Fibroblast of pulmonary artery (primary cell): ENCODE measurements around the gene PSMA4.

Experiments
- DNase-seq: peaks from one replicate; pipeline ENCODE4 v3.0.0-alpha.2; 2010; ENCODE audit warnings: low read depth
- H3K4me3 ChIP-seq: replicated peaks from 2 replicates; pipeline ENCODE4 v1.5.1; 2011; ENCODE audit warnings: low read depth, mild to moderate bottlenecking, control low read depth, low read length, moderate library complexity
- CTCF ChIP-seq: IDR thresholded peaks from 2 replicates; pipeline ENCODE4 v1.5.1; 2011; ENCODE audit warnings: mild to moderate bottlenecking, control low read depth, low read length, inconsistent platforms; ENCODE audit errors: missing control alignments

The PSMA4 gene

GRCh38 chr15:78540141-78540870, at the start of gene PSMA4:
Gene PSMA4 (plus strand): TSS chr15:78540444. CDS start chr15:78541928, 1,484 bp downstream.
- peak; percentile 84 for DNase-seq
- no peak for TF ChIP-seq CTCF
- H3K4me3 ChIP-seq: peak within 1 kb of the TSS; percentile 94

- H3K4me3 ChIP-seq: no peak overlapping the region
- no peak for TF ChIP-seq CTCF
- DNase-seq: peak; percentile 18
Observed at GRCh38 chr15:78492872-78493271, 47.4 kb upstream of the PSMA4 start.

- no peak for TF ChIP-seq CTCF
- no peak overlapping the region for H3K4me3 ChIP-seq
- no peak for DNase-seq
Observed at GRCh38 chr15:78501857-78502256, 38.4 kb upstream of the PSMA4 start.

GRCh38 chr15:78502641-78503040, 37.6 kb upstream of the PSMA4 start:
- no peak for TF ChIP-seq CTCF
- no peak overlapping the region for H3K4me3 ChIP-seq
- no peak for DNase-seq

GRCh38 chr15:78506971-78507830, 33.0 kb upstream of the PSMA4 start, which contains the start of gene HYKK:
Gene HYKK (plus strand): TSS chr15:78507577. CDS start chr15:78513089, 5,512 bp downstream.
- H3K4me3 ChIP-seq: peak within 1 kb of the TSS; percentile 86
- DNase-seq: peak; percentile 97
- TF ChIP-seq CTCF: no peak

- no peak for DNase-seq
- TF ChIP-seq CTCF: no peak
- peak overlapping the region; percentile 86 for H3K4me3 ChIP-seq
Observed at GRCh38 chr15:78507831-78508160, 32.4 kb upstream of the PSMA4 start.
